ENCODE measurements around the gene SMTNL2.

DNA sequence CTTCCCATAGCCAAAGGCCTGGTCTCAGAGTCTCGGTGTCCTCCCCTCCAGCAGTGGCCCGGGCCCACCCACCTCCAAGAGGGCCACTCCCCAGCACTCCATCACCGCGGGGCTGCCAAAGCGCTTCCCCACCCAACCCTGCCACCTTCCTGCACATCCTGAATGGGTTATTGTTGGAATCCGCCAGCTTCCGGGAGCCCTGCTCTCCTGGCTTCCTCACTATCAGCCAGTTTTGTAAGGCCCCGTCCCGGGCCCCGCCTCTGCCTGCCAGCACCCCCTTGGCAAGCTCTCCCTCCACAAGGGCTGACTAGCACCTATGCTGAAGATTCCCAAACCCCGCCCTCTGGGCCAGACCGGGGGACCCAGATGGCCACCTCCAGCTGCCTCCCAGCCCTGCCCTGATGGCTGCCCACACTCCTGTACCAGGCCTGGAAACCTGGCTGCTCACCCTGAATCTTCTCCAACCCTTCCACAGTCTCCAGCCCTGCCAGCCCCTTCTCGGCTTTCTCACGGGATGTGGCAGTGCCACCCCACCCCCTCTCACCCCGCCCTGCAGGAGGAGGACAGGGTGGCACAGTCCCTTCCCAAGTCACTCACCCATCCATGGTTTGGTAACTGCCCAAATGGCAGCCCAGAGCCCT is 43.5 kb upstream of the SMTNL2 start:
- no peak for TF ChIP-seq POLR2A (IDR thresholded peaks at IDR 0.05)
- TF ChIP-seq, protein P1, sequence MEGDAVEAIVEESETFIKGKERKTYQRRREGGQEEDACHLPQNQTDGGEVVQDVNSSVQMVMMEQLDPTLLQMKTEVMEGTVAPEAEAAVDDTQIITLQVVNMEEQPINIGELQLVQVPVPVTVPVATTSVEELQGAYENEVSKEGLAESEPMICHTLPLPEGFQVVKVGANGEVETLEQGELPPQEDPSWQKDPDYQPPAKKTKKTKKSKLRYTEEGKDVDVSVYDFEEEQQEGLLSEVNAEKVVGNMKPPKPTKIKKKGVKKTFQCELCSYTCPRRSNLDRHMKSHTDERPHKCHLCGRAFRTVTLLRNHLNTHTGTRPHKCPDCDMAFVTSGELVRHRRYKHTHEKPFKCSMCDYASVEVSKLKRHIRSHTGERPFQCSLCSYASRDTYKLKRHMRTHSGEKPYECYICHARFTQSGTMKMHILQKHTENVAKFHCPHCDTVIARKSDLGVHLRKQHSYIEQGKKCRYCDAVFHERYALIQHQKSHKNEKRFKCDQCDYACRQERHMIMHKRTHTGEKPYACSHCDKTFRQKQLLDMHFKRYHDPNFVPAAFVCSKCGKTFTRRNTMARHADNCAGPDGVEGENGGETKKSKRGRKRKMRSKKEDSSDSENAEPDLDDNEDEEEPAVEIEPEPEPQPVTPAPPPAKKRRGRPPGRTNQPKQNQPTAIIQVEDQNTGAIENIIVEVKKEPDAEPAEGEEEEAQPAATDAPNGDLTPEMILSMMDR (IDR thresholded peaks at IDR 0.05) = no peak
- TF ChIP-seq POLR2AphosphoS5 (IDR thresholded peaks at IDR 0.05) = no peak
